Adrenal gland (tissue), 5 donors: ENCODE data around the gene RAP1GAP.

ENCODE experiments used
- CTCF ChIP-seq, 6 experiments: fragments of 450-650 bp in 4 of 6; fragments of 200-600 bp in 2 of 6; sonication (generic) in 1 of 6; IDR thresholded peaks; 1 replicate in 5 of 6; 2 replicates in 1 of 6; pipeline versions ENCODE4 v1.5.1 to v1.8.0; 2016 to 2021; ENCODE audit warnings: antibody characterized with exemption in 6 of 6, mild to moderate bottlenecking in 2 of 6, moderate library complexity in 1 of 6
- POLR2A ChIP-seq, 2 donors: fragments of 450-650 bp; IDR thresholded peaks; one replicate each; pipeline ENCODE4 v1.6.1; 2017; ENCODE audit warnings: antibody characterized with exemption in 2 of 2, mild to moderate bottlenecking in 2 of 2, moderate library complexity in 1 of 2
- donor health status: DM: no; HTN: no; CAD: no.

- TF ChIP-seq POLR2A (IDR thresholded peaks at IDR 0.05) (no peak), CTCF (IDR thresholded peaks at IDR 0.05) (no peak)
These were observed 105.2 kb downstream of the RAP1GAP start for GRCh38 chr1:21563971-21564370.
